ENCODE results near the gene NUDT22.

The NUDT22 gene
- total RNA-seq, result 21.1 to 29.6 (median 21.6) reads per million in 3 donors

- Histone ChIP-seq H3K4me1 (ENCODE audit: control insufficient read depth, insufficient read depth, low read length, poor library complexity, severe bottlenecking) (peaks cover 40% of the 10 kb centered on the region), H3K4me3 (ENCODE audit: insufficient read depth, low read depth, low read length, poor library complexity, severe bottlenecking) (peak within 1 kb of the TSS; percentile 80), H3K36me3 (ENCODE audit: control insufficient read depth, insufficient read depth, low read length) (peaks cover 17% of the 10 kb centered on the region), H3K9me3 (ENCODE audit: control insufficient read depth, low read length) (no peaks in the 10 kb centered on the region), H3K27ac (ENCODE audit: insufficient read depth, low read length, poor library complexity, severe bottlenecking) (peak within 1 kb of the TSS; percentile 82), H3K27me3 (replicated peaks; ENCODE audit: control insufficient read depth, insufficient read depth, low read length, poor library complexity, severe bottlenecking) (no peaks in the 10 kb centered on the region)
- DNase-seq, result peak; percentile 78 to 84 (median 84)
Observed at GRCh38 chr11:64225608-64226506, at the start of gene NUDT22, which contains the start of gene TRPT1. Gene NUDT22, plus strand, starts transcription at chr11:64226274. Its CDS starts 379 bp downstream, at chr11:64226653. Gene TRPT1, minus strand, starts transcription at chr11:64226186. Its CDS starts 326 bp downstream, at chr11:64225860.

- H3K27me3 ChIP-seq (replicated peaks; ENCODE audit: control insufficient read depth, insufficient read depth, low read length, poor library complexity, severe bottlenecking), result no peaks in the 10 kb centered on the region
- no peaks in the 10 kb centered on the region for H3K9me3 ChIP-seq (ENCODE audit: control insufficient read depth, low read length)
- H3K4me1 ChIP-seq (ENCODE audit: control insufficient read depth, insufficient read depth, low read length, poor library complexity, severe bottlenecking), result no peaks in the 10 kb centered on the region
- H3K27ac ChIP-seq (ENCODE audit: insufficient read depth, low read length, poor library complexity, severe bottlenecking), result no peak overlapping the region
- H3K36me3 ChIP-seq (ENCODE audit: control insufficient read depth, insufficient read depth, low read length), result no peaks in the 10 kb centered on the region
- DNase-seq, result no peak
- H3K4me3 ChIP-seq (ENCODE audit: insufficient read depth, low read depth, low read length, poor library complexity, severe bottlenecking), result no peak overlapping the region
Observed at GRCh38 chr11:64176751-64177150, 49.3 kb upstream of the NUDT22 start.

GRCh38 chr11:64178203-64178602 lies 47.9 kb upstream of the NUDT22 start:
- Histone ChIP-seq H3K4me3 (ENCODE audit: insufficient read depth, low read depth, low read length, poor library complexity, severe bottlenecking) (no peak overlapping the region), H3K36me3 (ENCODE audit: control insufficient read depth, insufficient read depth, low read length) (no peaks in the 10 kb centered on the region), H3K27me3 (replicated peaks; ENCODE audit: control insufficient read depth, insufficient read depth, low read length, poor library complexity, severe bottlenecking) (no peaks in the 10 kb centered on the region), H3K4me1 (ENCODE audit: control insufficient read depth, insufficient read depth, low read length, poor library complexity, severe bottlenecking) (no peaks in the 10 kb centered on the region), H3K9me3 (ENCODE audit: control insufficient read depth, low read length) (no peaks in the 10 kb centered on the region), H3K27ac (ENCODE audit: insufficient read depth, low read length, poor library complexity, severe bottlenecking) (no peak overlapping the region)
- no peak for DNase-seq

GRCh38 chr11:64178951-64179639 lies 47.0 kb upstream of the NUDT22 start:
- Histone ChIP-seq H3K4me3 (ENCODE audit: insufficient read depth, low read depth, low read length, poor library complexity, severe bottlenecking) (no peak overlapping the region), H3K4me1 (ENCODE audit: control insufficient read depth, insufficient read depth, low read length, poor library complexity, severe bottlenecking) (no peaks in the 10 kb centered on the region), H3K27ac (ENCODE audit: insufficient read depth, low read length, poor library complexity, severe bottlenecking) (no peak overlapping the region), H3K9me3 (ENCODE audit: control insufficient read depth, low read length) (no peaks in the 10 kb centered on the region), H3K27me3 (replicated peaks; ENCODE audit: control insufficient read depth, insufficient read depth, low read length, poor library complexity, severe bottlenecking) (no peaks in the 10 kb centered on the region), H3K36me3 (ENCODE audit: control insufficient read depth, insufficient read depth, low read length) (no peaks in the 10 kb centered on the region)
- DNase-seq, result no peak

- H3K9me3 ChIP-seq (ENCODE audit: control insufficient read depth, low read length), result no peaks in the 10 kb centered on the region
- no peak overlapping the region for H3K4me3 ChIP-seq (ENCODE audit: insufficient read depth, low read depth, low read length, poor library complexity, severe bottlenecking)
- no peaks in the 10 kb centered on the region for H3K27me3 ChIP-seq (replicated peaks; ENCODE audit: control insufficient read depth, insufficient read depth, low read length, poor library complexity, severe bottlenecking)
- DNase-seq, result no peak
- peaks cover 5% of the 10 kb centered on the region for H3K4me1 ChIP-seq (ENCODE audit: control insufficient read depth, insufficient read depth, low read length, poor library complexity, severe bottlenecking)
- H3K36me3 ChIP-seq (ENCODE audit: control insufficient read depth, insufficient read depth, low read length), result no peaks in the 10 kb centered on the region
- H3K27ac ChIP-seq (ENCODE audit: insufficient read depth, low read length, poor library complexity, severe bottlenecking), result no peak overlapping the region
Observed at GRCh38 chr11:64180891-64181290, 45.2 kb upstream of the NUDT22 start.

GRCh38 chr11:64181506-64182411 lies 44.3 kb upstream of the NUDT22 start:
- no peaks in the 10 kb centered on the region for H3K9me3 ChIP-seq (ENCODE audit: control insufficient read depth, low read length)
- peaks cover 5% of the 10 kb centered on the region for H3K4me1 ChIP-seq (ENCODE audit: control insufficient read depth, insufficient read depth, low read length, poor library complexity, severe bottlenecking)
- no peaks in the 10 kb centered on the region for H3K27me3 ChIP-seq (replicated peaks; ENCODE audit: control insufficient read depth, insufficient read depth, low read length, poor library complexity, severe bottlenecking)
- no peak overlapping the region for H3K27ac ChIP-seq (ENCODE audit: insufficient read depth, low read length, poor library complexity, severe bottlenecking)
- no peaks in the 10 kb centered on the region for H3K36me3 ChIP-seq (ENCODE audit: control insufficient read depth, insufficient read depth, low read length)
- DNase-seq, result no peak
- no peak overlapping the region for H3K4me3 ChIP-seq (ENCODE audit: insufficient read depth, low read depth, low read length, poor library complexity, severe bottlenecking)

- no peak for DNase-seq
- Histone ChIP-seq H3K27ac (ENCODE audit: insufficient read depth, low read length, poor library complexity, severe bottlenecking) (no peak overlapping the region), H3K27me3 (replicated peaks; ENCODE audit: control insufficient read depth, insufficient read depth, low read length, poor library complexity, severe bottlenecking) (no peaks in the 10 kb centered on the region), H3K9me3 (ENCODE audit: control insufficient read depth, low read length) (no peaks in the 10 kb centered on the region), H3K4me1 (ENCODE audit: control insufficient read depth, insufficient read depth, low read length, poor library complexity, severe bottlenecking) (peaks cover 5% of the 10 kb centered on the region), H3K36me3 (ENCODE audit: control insufficient read depth, insufficient read depth, low read length) (no peaks in the 10 kb centered on the region), H3K4me3 (ENCODE audit: insufficient read depth, low read depth, low read length, poor library complexity, severe bottlenecking) (no peak overlapping the region)
Observed at GRCh38 chr11:64183890-64184289, 42.2 kb upstream of the NUDT22 start.

GRCh38 chr11:64185175-64185692 lies 40.8 kb upstream of the NUDT22 start:
- no peaks in the 10 kb centered on the region for H3K36me3 ChIP-seq (ENCODE audit: control insufficient read depth, insufficient read depth, low read length)
- peaks cover 5% of the 10 kb centered on the region for H3K4me1 ChIP-seq (ENCODE audit: control insufficient read depth, insufficient read depth, low read length, poor library complexity, severe bottlenecking)
- H3K4me3 ChIP-seq (ENCODE audit: insufficient read depth, low read depth, low read length, poor library complexity, severe bottlenecking), result peak overlapping the region; percentile 77
- no peak for DNase-seq
- H3K27me3 ChIP-seq (replicated peaks; ENCODE audit: control insufficient read depth, insufficient read depth, low read length, poor library complexity, severe bottlenecking), result no peaks in the 10 kb centered on the region
- H3K9me3 ChIP-seq (ENCODE audit: control insufficient read depth, low read length), result no peaks in the 10 kb centered on the region
- H3K27ac ChIP-seq (ENCODE audit: insufficient read depth, low read length, poor library complexity, severe bottlenecking), result peak overlapping the region; percentile 75

- DNase-seq, result peak; percentile 98 to 99 (median 99)
Observed at GRCh38 chr11:64185693-64186491, 40.2 kb upstream of the NUDT22 start, which contains the start of gene STIP1. Gene STIP1, plus strand, starts transcription at chr11:64186171. Its CDS starts 91 bp downstream, at chr11:64186262.

More at GRCh38 chr11:64185693-64186491, 40.2 kb upstream of the NUDT22 start, which contains the start of gene STIP1:
- Histone ChIP-seq H3K4me1 (ENCODE audit: control insufficient read depth, insufficient read depth, low read length, poor library complexity, severe bottlenecking) (peaks cover 5% of the 10 kb centered on the region), H3K36me3 (ENCODE audit: control insufficient read depth, insufficient read depth, low read length) (no peaks in the 10 kb centered on the region), H3K27ac (ENCODE audit: insufficient read depth, low read length, poor library complexity, severe bottlenecking) (peak within 1 kb of the TSS; percentile 75), H3K9me3 (ENCODE audit: control insufficient read depth, low read length) (no peaks in the 10 kb centered on the region), H3K4me3 (ENCODE audit: insufficient read depth, low read depth, low read length, poor library complexity, severe bottlenecking) (peak within 1 kb of the TSS; percentile 77), H3K27me3 (replicated peaks; ENCODE audit: control insufficient read depth, insufficient read depth, low read length, poor library complexity, severe bottlenecking) (no peaks in the 10 kb centered on the region)

Data from effector memory CD4-positive, alpha-beta T cell (primary cell).